Measurements from ENCODE around the gene DISC1.
"Not testable (repeated sequence)": the region's sequence is repeated elsewhere in the genome, so short reads cannot be mapped to it uniquely, and the experiment has no call there.

Gene DISC1

GRCh38 chr1:231887866-231888265 lies 261.3 kb downstream of the DISC1 start:
- DNase-seq (ENCODE audit: low spot score) = no peak

GRCh38 chr1:231890791-231891190 lies 264.2 kb downstream of the DISC1 start:
- no peak for DNase-seq (ENCODE audit: low spot score)

DNA sequence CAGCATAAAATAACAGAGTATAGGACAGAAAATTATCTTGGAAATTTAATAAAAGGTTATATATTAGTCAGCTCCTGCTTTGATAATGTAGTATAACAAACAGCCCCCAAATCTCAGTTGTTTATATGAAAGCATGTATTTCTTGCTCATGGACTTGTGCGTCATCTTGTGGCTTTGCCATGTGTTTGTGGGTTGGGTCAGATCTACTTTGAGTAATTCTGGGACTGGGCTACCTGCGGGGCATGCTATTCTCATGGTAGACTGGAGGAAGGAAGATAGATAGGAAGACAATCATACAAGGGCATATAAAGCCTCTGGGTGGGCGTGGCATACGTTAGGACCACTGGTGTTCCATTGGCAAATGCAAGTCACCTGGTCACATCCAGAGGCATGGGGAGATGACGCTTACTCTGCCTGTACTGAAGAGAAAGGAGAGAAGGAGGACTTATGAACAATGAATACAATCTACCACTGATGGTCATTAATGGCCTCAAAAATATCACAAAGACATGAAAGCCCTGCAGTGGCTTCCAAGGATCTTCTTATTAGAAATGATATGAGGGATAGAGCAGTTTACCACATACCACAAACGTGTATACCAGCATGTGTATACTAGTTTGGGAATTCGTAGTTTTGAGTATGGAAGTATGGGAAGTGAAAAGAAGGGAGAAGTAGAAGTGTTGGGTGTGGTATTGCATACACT lies 267.0 kb downstream of the DISC1 start:
- DNase-seq (ENCODE audit: low spot score) = no peak

- DNase-seq (ENCODE audit: low spot score) = no peak
Measured at GRCh38 chr1:231896806-231897205, 270.2 kb downstream of the DISC1 start.

GRCh38 chr1:231899046-231899445 lies 272.5 kb downstream of the DISC1 start:
- DNase-seq (ENCODE audit: low spot score) = no peak

DNA sequence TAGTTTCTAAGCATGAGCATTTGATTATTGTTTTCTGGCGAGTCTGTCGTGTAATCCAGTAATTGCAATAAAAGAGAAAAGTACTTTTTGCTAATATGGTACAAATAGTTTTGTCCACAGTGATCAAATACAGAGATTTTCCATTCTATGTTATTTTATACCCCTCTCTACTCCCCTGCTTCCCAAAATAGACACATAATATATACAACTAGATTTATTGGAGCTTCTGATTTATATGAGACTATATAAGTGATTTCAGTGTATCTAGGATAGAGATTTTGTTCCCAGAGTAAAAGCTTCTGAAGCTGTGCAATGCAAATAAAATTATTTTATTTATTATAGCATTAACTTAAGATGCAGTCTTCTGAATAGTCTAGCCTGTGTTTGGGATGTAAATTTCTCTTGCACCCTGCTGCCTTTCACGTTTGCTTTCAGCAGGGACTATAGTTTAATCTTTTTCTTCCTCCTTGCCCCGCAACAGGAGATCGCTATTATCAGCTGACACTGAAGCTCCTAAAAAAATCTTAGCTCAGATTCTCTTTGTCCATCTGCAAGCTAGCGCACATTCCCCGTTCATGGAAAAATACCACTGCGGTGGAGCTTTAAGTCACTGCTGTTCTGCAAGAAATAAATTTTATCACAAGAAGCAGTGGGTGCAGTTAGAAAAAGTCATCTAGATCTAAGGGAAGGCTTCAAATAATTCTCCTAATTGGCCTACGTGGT lies 273.3 kb downstream of the DISC1 start:
- DNase-seq (ENCODE audit: low spot score) = no peak

DNA sequence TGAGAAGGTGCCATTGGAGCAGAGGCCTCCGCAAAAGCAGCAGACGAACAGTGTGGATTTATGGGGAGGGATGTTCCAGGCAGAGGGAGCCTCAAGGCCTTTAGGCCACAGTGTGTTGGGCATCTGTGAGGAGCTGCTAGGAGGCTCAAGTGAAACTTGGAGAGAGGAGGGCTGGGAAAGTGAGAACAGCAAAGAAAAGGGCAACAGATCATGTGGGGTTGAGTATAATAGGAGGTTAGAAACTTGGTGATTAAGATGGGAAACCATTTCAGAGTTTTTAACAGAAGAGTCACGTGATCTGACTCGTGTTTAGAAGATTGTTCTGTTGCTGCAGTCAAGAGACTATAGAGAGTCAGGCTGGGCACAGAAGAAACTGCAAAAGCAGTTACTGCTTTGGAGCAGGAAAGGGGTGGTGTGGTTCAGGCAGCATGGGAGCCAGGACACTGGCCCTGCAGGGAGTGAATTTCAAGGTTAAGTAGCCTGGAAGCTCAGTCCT lies 277.0 kb downstream of the DISC1 start:
- DNase-seq (ENCODE audit: low spot score) = no peak

DNA sequence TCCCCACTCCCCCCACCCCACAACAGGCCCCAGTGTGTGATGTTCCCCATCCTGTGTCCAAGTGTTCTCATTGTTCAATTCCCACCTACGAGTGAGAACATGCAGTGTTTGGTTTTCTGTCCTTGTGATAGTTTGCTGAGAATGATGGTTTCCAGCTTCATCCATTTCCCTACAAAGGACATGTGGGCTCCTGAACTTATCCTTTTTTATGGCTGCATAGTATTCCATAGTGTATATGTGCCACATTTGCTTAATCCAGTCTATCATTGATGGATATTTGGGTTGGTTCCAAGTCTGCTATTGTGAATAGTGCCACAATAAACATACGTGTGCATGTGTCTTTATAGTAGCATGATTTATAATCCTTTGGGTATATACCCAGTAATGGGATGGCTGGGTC lies 280.7 kb downstream of the DISC1 start:
- DNase-seq (ENCODE audit: low spot score) = not testable (repeated sequence)

DNA sequence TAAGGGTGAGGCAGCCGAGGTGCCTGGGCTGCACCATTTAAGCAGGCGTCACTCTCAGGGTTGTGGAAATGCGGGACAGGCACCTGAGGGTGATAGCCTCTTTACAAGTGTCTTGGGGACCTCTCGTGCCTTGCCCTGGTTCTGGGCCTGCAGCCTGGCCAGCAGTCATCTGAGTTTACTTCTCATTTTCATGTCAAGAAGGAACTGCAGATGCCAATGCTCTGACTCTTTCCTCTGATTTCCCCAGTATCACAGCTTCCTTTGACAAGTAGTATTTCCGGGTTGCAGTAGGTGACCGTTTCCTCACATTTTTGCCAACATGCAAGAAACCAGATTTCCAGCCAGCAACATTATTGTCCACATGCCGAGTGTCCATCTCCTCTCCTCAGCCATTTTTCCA lies 286.9 kb downstream of the DISC1 start:
- DNase-seq (ENCODE audit: low spot score) = no peak

DNA sequence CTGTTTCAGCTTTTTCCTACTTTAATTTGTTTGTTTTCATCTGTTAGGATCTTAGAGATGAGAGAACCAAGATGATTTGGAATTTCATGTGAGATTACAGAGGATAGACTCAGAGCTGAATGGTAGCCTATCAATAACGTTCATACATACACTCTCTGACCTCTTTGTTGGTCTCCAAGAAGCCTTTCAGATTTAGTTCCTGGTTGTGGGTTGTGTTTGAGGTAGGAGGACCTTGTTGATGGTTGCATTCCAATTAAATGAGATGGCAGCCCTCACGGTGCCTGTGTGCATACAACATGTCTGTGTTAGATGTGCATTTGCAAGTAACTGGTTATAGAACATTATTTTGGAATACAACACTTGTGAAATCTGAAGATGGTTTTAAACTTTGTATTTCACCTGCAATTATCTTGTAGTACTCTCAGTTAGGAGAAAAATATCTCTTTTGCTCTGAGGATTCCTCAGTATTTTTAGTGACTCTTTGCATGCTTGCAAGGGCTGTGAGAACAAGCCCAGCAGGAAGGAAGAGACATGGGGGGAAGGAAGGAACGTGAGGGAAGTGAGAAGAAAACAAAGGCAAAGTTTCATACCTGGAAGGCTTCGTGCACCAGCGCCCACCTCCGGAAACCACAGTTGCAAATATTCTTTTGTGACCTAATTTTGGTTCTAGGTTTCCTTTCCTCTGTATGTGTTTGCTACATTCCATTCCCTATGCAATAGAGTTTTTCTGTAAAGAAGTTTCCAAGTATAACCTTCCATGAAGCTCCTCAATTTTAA lies 291.8 kb downstream of the DISC1 start:
- DNase-seq (ENCODE audit: low spot score) = no peak

GRCh38 chr1:231919239-231919885 lies 292.8 kb downstream of the DISC1 start:
- DNase-seq (ENCODE audit: low spot score) = no peak

DNA sequence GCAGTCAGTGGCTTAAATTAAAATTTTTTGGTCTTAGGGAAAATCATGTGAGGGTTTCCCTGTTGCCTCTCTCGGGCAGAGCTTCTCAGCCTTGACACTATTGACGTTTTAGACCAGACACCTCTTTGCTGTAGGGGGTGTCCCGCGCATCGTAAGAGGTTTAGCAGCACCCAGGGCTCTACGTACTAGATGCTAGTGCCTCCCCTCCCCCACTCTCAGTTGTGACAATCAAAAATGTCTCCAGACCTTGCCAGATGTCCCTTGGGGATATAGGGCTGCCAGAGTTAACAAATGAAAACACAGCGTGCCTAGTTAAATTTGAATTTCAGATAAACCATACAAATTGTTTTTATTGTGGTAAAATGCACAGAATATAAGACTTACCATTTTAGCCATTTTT lies 293.3 kb downstream of the DISC1 start:
- DNase-seq (ENCODE audit: low spot score) = no peak

GRCh38 chr1:231921646-231922345 lies 295.2 kb downstream of the DISC1 start:
- DNase-seq (ENCODE audit: low spot score) = no peak

- DNase-seq (ENCODE audit: low spot score) = no peak
Measured at GRCh38 chr1:231923491-231924041, 297.0 kb downstream of the DISC1 start.

- no peak for DNase-seq (ENCODE audit: low spot score)
Measured at GRCh38 chr1:231924180-231924579, 297.6 kb downstream of the DISC1 start.

- no peak for DNase-seq (ENCODE audit: low spot score)
Measured at GRCh38 chr1:231925864-231926263, 299.3 kb downstream of the DISC1 start.

- no peak for DNase-seq (ENCODE audit: low spot score)
Measured at GRCh38 chr1:231926340-231926739, 299.8 kb downstream of the DISC1 start.

DNA sequence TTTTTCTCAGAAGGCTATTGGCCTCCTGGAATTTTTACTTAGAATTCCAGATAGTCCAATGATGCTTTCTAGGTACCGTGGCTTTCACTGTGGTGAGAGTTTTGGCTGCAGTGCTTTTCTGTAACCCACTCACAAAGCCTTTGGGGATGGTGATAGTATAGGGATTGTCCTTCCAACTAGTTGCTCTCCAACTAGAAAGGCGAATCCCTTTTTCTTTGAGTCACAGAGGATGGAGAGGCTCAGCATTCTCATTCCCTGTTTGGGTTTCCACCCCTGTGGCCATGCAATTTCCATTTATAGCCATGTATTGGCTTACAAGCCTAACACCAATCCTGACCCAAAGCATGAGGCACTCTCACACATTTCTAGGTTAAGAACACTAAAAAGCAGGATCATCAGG lies 300.3 kb downstream of the DISC1 start:
- no peak for DNase-seq (ENCODE audit: low spot score)

GRCh38 chr1:231927431-231927830 lies 300.8 kb downstream of the DISC1 start:
- no peak for DNase-seq (ENCODE audit: low spot score)

DNA sequence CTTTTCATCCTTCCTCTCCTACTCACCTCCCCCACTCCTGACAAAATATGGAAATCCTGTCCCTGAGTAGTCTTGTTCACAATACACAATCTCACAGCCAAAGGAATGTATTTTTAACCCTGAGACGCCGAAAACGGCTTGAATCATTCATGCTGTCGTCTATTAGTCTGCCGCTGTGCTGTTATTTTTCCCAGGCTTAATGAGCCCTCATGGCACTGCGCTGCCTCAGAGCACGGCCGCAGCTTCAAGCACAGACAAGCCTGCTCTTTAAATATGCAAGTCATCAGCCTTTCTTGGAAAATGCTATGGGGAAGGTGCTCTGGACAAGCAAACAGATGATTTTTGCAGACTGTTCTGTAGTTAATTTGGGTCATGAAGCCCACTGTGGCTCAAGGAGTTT lies 302.7 kb downstream of the DISC1 start:
- no peak for DNase-seq (ENCODE audit: low spot score)

- DNase-seq (ENCODE audit: low spot score) = no peak
Measured at GRCh38 chr1:231930257-231930947, 303.8 kb downstream of the DISC1 start.
